K562 (cell line): ENCODE results near the gene OR2D2.

Experiments
- DNMT1 ChIP-seq: fragments of 450-650 bp; IDR thresholded peaks from 2 replicates; pipeline ENCODE4 v1.6.1; 2016; ENCODE audit warnings: antibody characterized with exemption, mild to moderate bottlenecking
- E2F4 ChIP-seq: sonication (generic); formaldehyde crosslinking; IDR thresholded peaks from 2 replicates; pipeline ENCODE4 v1.8.0; 2022; ENCODE audit warnings: mild to moderate bottlenecking, low read depth, missing genetic modification reagents
- EGR1 ChIP-seq: fragments of 450-650 bp; conservative IDR thresholded peaks from 2 replicates; pipeline ENCODE4 v1.6.1; 2017; ENCODE audit warnings: mild to moderate bottlenecking
- FOXA1 ChIP-seq: fragments of 450-650 bp; IDR thresholded peaks from 2 replicates; pipeline ENCODE4 v1.6.1; 2016; ENCODE audit warnings: mild to moderate bottlenecking, borderline replicate concordance
- L3MBTL2 ChIP-seq: fragments of 450-650 bp; IDR thresholded peaks from 2 replicates; pipeline ENCODE4 v1.6.1; 2016; ENCODE audit warnings: mild to moderate bottlenecking, moderate library complexity
- TF ChIP-seq, protein P1 (sequence below): sonication (generic); formaldehyde crosslinking; IDR thresholded peaks from 2 replicates; pipeline ENCODE4 v1.9.0; 2022; ENCODE audit warnings: mild to moderate bottlenecking, missing genetic modification reagents

GRCh38 chr11:6843670-6844069 lies 48.6 kb downstream of the OR2D2 start:
- no peak for TF ChIP-seq FOXA1
- no peak for TF ChIP-seq L3MBTL2
- no peak for TF ChIP-seq EGR1
- no peak for TF ChIP-seq DNMT1
- TF ChIP-seq E2F4 (CRISPR knock-in tag): no peak
- TF ChIP-seq, protein P1, sequence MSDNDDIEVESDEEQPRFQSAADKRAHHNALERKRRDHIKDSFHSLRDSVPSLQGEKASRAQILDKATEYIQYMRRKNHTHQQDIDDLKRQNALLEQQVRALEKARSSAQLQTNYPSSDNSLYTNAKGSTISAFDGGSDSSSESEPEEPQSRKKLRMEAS: no peak
